ENCODE results near the gene NRP2.

DNA sequence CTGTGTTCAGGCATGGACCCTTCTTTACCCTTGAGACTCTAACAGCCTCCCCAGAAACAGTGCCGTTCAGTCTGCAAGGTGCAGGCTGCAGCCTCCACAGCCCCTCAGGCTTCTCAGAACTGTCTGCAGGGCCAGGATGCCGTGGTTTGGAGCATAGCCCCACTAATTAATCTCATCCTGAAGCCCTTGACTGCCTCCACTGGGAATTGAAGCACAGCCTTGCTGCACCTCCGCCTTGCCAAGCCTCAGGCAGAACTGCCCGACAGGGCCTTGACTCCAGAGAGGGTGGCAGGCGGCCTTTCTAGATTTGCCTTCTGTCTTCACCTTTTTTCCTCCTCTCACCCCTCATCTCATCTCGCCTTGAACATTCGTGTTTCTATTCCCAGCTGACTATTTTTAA lies 119.8 kb downstream of the NRP2 start:
- no peak for TF ChIP-seq EZH2 (IDR thresholded peaks at IDR 0.05; ENCODE audit: borderline replicate concordance, low read depth, low read length, severe bottlenecking)
- TF ChIP-seq, protein P1, sequence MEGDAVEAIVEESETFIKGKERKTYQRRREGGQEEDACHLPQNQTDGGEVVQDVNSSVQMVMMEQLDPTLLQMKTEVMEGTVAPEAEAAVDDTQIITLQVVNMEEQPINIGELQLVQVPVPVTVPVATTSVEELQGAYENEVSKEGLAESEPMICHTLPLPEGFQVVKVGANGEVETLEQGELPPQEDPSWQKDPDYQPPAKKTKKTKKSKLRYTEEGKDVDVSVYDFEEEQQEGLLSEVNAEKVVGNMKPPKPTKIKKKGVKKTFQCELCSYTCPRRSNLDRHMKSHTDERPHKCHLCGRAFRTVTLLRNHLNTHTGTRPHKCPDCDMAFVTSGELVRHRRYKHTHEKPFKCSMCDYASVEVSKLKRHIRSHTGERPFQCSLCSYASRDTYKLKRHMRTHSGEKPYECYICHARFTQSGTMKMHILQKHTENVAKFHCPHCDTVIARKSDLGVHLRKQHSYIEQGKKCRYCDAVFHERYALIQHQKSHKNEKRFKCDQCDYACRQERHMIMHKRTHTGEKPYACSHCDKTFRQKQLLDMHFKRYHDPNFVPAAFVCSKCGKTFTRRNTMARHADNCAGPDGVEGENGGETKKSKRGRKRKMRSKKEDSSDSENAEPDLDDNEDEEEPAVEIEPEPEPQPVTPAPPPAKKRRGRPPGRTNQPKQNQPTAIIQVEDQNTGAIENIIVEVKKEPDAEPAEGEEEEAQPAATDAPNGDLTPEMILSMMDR (IDR thresholded peaks at IDR 0.05; ENCODE audit: borderline replicate concordance, extremely low read depth, low read length, poor library complexity, severe bottlenecking), result no peak
